GM19468 (cell line): ENCODE measurements around the gene TBC1D4.

Experiments used
- ATAC-seq: cut with Tn5 transposase; IDR thresholded peaks from one replicate; pipeline ENCODE4 v1.9.1; 2021; ENCODE audit warnings: mild to moderate bottlenecking, moderate library complexity, moderate number of reproducible peaks; ENCODE audit not compliant: unreplicated experiment; ENCODE audit errors: extremely low read depth

TBC1D4 gene

DNA sequence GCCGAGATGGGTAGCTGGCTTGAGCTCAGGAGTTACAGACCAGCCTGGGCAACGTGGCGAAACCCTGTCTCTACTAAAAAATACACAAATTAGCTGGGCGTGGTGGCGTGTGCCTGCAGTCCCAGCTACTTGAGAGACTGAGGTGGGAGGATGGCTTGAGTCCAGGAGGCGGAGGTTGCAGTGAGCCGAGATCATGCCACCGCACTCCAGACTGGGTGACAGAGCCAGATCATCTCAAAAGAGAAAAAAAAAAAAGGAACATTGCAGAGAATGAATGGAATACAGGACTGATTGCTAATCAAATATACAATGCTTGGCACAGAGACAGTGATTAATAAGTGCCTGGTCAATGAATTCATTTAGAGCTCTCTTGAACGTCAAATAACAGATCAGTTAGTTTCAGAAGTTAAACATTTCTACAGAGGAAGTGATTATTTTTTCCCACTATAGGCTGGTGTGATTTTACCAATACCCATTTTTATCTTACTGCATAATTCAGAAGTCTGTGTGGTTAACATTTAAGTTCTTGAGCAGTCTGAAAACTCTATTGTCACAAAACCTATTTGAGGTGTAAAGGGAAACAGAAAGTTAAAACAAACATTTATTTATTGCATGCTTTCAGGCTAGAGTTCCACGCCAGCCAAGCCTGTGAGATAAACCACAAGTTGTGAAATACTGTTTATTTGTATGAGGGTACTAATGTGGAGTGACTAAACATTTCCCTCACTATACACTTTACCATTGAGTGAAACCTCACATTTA, 7.7 kb upstream of the TBC1D4 start:
- peak; percentile 88 for ATAC-seq

DNA sequence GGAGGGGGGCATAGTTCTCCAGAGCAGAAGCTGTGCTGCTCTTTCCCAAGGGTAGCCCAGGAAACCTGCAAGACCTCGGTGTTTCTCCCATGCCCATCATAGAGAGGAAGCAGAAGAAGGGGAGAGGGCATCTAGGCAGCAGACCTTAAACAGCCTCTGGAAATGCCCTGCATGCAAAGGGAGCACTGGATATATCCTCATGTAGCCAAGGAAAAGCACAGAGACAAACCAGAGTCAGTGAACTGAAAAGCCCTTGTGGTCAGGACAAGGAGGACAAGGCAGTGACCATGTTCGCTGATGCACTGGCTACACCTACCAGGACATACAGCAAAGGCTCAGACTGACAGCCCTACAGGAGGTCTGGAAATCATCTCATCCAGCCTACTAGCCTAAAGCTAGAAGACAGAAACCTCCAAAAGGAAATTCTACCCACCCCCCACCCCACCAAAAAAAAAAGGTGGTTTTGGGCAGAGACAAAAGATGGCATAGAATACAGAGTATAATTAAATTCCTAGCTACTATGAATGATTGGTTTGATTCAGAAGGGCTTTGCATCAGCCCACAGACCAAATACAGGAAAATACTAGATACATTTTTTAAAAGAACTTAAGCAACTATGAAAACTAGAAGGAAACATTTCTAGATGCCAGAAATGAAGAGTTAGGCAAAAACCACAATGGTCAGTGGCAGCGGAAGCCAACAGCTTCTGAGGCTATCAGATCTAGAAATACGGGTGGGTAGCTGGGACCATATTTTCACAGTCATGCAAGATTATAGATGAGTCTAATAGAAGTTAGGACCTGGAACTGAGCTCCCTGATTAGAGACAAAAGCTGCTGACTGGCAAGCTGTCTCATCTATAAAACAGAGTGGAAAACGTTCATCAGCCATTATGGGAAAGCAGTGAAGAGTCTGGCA, 4.4 kb upstream of the TBC1D4 start:
- ATAC-seq = no peak

DNA sequence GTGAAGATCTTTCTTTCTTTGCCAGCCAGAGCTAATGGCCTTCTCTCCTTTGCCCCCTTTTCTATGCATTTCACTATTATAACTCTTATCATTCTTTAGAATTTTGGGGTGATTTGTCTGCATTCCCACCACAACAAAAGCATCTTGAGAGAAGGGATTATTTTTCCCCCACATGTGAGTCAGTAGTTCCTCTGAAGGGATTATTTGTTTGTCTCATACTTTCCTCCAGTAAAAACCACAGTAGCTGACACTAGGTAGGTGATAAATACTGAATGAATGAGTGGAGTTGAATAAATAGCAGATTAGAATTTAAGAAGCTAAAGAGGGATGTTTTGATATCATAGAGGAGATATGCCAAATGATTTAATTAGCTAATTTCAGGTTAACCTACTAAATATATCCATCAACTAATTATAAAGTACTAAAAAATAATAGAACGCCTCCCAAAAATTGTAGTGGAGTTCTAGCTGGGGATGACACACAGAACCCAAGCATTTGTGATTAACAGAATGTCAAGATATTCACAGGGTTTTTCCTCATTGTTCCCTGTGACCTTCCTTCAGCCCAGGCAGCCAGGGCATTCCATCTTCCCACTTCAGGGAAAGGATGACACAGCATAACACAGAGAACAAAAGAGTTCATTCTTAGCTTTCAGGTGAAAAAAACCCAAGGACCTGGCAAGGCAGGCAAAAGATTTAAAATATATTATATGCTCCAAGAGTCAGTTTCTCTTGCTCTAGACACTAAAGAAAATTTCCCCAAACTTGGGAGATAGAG, 3.5 kb upstream of the TBC1D4 start:
- no peak for ATAC-seq

DNA sequence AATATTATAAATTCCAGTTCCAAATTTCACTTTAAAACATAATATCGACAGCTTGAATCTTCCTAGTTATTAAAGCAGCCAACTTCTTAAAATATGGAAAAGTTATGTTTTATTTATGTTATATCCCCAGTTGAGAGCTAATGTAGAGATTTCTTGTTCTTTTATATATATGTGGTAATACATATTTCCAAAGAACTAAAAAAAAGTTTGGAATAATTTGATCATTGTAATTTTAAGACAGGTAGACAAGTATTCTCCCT, 781 bp upstream of the TBC1D4 start:
- ATAC-seq = no peak

DNA sequence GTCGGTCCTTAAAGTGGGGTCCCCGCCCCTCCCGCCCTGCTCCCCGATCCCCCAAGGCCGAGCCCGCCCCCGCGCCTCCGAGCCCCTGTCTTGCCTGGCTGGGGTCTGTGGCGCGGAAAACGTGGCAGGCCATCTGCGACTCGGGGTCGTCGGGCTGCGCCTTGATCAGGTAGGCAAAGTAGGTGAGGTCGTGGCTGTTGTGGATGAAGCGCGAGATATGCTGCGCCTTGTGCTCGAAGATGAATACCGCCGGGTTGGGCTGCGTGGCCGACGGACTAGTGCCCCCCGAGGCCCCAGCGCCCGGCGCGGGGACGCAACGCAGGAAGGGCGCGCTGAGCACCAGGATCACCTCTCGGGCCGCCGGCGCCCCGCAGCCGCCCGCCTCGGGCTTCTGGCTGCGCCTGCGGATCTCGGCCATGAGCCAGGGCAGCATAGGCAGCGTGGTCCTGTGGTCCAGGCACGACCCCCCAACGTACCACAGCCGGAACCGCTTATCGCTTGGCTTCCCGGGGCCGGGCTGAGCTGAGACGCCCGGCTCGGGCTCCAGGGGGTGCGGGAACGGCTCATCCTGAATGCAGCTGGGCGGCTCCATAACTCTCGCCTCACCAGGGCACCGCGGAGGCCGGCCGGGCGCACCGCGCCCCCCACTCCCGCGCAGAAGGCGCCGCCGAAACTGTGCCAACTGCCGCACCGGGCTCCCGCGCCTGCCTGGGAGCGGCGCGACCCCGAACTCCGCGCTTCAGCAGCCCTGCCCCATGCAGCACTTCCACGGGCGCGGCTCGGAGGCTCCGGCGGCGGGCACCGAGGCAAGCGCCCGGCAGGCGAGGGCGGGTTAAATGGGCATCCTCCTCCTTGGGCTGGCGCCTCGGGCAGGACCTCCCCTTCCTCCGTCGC, 546 bp downstream of the TBC1D4 start:
- ATAC-seq = peak; percentile 10

DNA sequence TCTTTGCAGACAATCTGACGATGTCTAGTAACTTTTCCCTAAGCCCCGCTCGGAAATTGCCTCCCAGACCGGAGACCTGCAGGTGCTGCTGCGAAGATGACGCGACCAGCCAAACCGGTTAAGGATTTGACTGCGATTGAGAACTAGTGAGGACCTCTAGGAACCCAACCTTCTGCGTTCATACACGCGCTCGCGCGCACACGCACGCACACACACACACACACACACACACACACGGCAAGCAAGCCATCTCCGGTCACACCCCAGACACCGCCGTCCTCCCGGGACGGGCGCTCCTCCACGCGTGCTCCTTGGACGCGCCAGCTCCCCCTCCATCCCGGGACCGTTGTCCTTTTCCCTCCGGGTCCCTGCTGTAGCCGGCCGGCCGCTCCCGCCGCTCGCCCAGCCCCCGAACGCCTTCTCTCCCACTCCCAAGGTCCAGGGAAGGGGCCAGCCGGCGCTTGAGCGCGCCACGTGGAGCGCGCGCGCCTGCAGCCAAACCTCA, 1.2 kb downstream of the TBC1D4 start:
- no peak for ATAC-seq

DNA sequence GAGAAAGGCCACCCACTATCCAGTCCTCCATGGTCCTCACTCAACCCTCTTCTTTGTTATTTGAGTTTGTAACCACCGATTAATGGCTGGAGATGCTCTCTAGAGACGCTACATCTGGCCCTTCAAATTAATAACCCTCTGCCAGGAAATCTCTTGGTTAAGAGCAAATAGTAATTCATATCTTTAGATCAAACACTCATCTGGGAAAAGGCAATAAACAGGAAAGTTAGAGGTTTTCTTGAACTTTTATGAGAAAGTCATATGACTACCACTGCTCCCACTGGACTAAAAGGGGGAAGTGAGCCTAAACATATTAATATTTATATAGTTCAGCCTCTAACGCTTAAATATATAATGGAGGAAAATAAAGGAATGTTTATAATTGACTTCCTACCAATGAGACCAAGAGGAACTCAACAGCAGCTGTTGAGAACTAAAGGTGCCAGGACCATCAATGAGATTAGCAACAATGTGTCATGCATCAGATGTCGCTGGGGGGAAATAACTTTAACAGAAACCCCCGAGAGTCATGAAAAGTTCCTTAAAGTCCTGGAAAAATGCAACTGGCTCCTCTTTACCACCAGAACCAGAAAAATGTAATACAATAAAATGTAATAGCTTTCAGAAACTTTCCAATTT, 2.7 kb downstream of the TBC1D4 start:
- ATAC-seq = no peak

DNA sequence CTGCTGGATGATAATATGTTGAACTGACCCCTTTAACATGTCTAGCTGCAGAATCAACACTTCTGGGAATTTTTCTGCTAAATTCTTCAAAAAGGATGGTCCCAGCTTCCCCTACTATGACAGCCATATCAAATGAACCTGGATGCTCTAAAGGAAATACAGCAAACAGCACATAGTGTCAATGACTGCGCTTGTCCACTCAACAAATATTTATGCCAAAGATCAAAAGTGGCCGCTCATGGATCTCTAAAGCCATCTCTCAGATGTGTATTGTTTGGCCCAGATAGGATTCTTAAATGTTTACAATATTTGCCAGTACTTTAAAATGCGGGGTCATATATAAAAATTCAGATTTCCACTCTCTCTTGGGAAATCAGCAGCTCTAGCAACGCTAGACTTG, 3.3 kb downstream of the TBC1D4 start:
- ATAC-seq = no peak

DNA sequence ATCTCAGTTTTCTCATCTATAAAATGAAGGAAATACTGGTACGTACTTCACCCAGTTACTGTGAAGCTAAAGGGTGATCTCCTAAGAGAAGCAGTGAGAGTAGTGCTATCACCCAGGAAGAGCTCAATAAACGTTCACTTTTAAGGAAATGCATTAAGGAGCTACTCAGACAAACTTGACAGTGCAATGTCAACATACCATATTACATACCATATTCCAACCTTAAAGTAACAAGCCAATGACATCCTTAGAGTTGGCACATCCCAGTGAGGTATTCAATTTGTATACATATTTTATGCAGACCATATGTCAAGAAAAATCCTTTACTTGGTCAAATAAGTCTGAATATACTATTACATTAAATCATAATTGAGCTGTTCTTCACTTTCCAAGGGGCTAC, 7.0 kb downstream of the TBC1D4 start:
- no peak for ATAC-seq

DNA sequence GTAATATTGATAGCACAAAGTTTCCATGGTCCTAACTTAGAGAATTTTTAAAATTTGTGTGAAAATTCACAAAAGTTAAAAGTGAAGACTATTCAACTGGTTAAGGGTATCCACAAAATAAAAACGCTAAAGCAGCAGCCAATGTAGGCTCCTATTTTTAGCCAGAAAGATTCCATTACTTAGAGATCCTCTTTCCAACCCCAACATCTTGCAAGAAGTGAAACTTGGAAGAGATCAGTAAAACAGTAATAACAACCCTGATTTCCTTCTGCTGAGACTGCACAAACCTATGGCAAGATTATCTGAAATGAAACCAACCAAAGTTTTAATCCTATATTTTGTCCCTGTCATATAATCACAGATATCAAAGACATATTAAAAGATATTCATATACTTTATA, 8.5 kb downstream of the TBC1D4 start:
- no peak for ATAC-seq

DNA sequence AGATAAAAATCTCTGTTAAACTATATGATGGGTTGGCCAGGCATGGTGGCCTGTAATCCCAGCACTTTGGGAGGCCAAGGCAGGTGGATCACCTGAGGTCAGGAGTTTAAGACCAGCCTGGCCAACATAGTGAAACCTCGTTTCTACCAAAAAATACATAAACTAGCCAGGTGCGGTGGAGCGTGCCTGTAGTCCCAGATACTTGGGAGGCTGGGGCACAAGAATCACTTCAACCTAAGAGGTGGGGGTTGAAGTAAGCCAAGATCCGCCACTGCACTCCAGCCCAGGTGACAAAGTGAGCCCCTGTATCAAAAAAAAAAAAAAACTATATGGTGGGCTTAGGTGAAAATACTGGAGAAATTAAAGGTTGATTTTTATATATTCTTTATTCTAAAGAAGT, 11.3 kb downstream of the TBC1D4 start:
- ATAC-seq = no peak

DNA sequence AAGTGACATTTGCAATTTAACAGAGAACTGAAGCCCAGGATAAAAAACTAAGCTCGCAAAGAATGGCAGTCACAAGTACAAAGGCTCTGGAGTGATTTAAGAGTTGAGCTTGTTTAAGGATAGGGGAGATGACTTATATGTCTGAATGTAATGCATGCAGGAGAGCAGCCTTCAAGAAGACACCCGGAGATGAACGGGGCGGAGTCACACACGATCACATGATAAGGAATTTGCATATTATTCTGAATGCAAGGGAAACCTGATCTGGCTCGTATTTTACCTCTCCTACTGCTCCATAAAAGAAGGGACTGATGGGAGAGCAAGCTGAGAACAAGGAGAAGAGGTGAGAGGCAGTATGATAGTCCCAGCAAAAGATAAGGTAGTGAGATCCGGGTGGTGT, 12.9 kb downstream of the TBC1D4 start:
- ATAC-seq = no peak

DNA sequence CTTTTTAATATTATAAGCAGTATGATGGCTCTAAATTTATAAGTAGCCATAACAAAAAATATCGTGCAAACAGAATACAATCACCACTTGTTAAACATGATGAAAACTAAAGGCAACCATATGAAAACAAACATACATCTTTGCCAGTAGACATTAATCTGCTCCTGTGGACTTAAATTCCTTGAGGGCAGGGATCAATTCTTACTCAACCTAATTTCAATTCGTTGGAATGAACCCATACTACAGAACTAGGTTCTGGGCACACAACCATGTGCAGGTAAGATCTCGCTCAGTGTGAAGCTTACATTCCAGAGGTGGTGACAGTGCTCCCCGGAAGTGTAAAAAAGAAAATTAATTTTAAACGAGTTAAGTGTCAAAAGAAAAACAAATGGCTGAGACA, 13.4 kb downstream of the TBC1D4 start:
- ATAC-seq = no peak

DNA sequence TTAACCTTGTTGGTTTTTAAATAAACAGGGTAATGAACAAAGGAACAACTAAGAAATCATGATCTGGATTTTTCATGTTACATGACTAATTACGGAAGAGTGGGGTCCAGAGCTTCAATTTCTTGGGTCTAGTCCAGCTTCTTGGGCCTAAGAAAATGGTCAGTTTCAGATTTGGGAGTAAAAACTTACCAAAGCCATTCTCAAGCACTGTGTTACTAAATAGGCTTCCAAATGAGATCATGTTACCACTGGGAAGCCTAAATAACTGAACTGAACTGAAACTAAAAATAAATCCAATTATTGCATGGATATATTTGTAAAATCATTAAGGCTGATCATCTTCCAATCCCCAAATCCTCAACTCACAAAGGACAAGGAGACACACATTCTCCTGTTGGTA, 13.9 kb downstream of the TBC1D4 start:
- no peak for ATAC-seq

DNA sequence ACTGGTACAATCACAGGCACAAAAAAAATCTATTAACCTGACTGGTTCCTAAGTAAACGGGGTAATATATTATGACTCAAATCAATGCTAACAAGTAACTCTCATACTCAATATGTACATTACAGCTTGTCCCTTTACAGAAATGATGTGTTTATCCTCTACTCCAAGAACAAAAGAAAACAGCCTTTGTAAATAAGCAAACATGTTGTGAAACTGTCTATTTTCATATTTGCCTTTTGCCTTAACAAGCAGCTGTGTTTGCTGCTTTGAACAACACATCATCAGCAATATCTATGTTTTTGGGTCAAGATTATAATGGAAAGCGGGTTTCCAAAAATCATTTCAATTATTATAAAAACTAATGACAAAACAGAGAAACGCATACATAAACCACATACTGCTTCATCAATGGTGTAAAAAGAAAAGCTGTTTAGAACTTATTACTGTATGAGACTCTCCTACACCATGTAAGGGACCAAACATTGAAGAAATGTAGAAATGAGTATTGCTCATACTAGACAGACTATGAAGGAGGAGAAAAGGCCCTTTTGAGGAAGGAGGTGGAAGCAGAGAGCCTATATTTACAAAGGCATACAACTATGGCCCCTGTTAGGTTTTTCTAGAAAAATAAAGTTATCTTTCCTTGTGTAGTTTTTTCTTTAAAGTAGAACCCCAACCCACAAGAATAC, 14.8 kb downstream of the TBC1D4 start:
- ATAC-seq = no peak

DNA sequence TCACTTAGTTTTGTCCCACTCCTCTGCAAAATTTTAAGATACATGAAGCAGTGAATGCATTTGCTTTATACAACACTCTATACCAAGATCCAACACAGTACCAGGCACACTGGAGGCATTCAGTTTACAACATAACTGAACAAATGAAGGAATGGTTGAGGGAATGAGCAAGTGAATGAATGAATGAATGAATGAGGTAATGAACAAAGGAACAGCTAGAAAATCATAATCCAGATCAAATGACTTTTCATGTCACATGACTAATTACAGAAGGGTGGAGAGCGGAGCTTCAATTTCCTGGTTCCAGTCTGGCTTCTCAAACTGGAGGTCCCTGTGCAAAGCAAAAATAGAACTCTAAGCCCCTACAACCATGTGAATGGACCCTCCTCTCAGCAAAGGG, 16.7 kb downstream of the TBC1D4 start:
- ATAC-seq = no peak

DNA sequence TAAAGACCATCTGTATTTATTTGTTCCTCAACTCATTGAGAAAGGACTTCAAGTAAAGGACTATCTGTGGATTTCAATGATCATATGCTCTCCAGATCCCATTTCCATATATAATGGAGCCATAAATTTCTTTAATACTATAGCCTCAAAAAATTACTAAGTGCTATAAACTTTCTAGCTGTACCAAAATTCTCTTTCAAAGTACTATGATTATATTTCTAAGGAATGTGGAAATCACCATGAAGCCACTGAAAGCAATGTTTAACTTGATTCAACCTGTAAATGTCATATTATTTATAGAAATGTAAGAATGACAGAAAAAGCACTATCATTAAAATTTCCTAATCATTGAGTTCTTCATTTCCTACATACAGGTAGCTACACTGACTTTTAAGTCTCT, 20.7 kb downstream of the TBC1D4 start:
- no peak for ATAC-seq

DNA sequence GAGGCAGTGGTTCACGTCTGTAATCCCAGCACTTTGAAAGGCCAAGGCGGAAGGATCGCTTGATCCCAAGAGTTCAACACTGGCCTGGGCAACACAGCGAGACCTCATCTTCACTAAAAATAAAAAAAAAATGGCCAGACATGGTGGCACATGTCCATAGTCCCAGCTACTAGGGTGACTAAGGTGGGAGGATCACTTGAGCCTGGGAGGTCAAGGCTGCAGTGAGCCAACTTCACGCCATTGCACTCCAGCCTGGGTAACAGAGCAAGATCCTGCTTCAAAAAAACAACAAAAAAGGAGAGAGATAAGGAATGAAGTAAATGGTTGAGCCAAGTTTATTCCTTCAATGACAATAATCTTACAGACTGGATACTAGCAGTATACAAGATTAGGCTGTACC, 21.3 kb downstream of the TBC1D4 start:
- ATAC-seq = no peak
